Activated T-cell treated with anti-CD3 and anti-CD28 coated beads, Interleukin-2, amount 50 U/mL, for 4 hours (primary cell): ENCODE measurements around the gene ATRN. TPM values are rescaled to one million over a fixed set of nuclear protein-coding genes. Genes with fewer than 3 reads are reported as not detected.
"Not testable (repeated sequence)": the region's sequence is repeated elsewhere in the genome, so short reads cannot be mapped to it uniquely, and the experiment has no call there.

Experiments
- ATAC-seq, 2 donors: fragments of 200-7000 bp; cut with Tn5 transposase; one replicate each; pipeline ENCODE4 v1.10.0; 2021
- DNase-seq: peaks from one replicate; pipeline ENCODE4 v3.0.0-alpha.2; 2020
- H3K27me3 Mint-ChIP-seq: one replicate; pipeline ENCODE4 v1.8.0; 2021; ENCODE audit warnings: low read depth, mixed read lengths
- H3K36me3 Mint-ChIP-seq: one replicate; pipeline ENCODE4 v1.8.0; 2022; ENCODE audit warnings: mixed read lengths; ENCODE audit not compliant: insufficient read depth
- H3K4me1 Mint-ChIP-seq: one replicate; pipeline ENCODE4 v1.8.0; 2021; ENCODE audit warnings: low read depth, mixed read lengths
- H3K4me3 Mint-ChIP-seq: one replicate; pipeline ENCODE4 v1.8.0; 2021; ENCODE audit warnings: mild to moderate bottlenecking, moderate library complexity, mixed read lengths
- H3K9me3 Mint-ChIP-seq: one replicate; pipeline ENCODE4 v1.8.0; 2021; ENCODE audit warnings: mixed read lengths
- total RNA-seq, 3 donors: library from RNA; stranded (reverse); gene quantifications; one replicate each; pipeline ENCODE4 v1.2.1, GENCODE V29; 2021

The ATRN gene
- total RNA-seq, 3 donors from 2014 or later, result 12.3 to 12.5 (median 12.3) TPM

GRCh38 chr20:3454831-3455230, 16.0 kb upstream of the ATRN start:
- ATAC-seq (no peak), DNase-seq (no peak)
- Mint-ChIP-seq H3K9me3 (no peaks in the 10 kb centered on the region), H3K4me1 (no peaks in the 10 kb centered on the region), H3K27me3 (peaks cover 9% of the 10 kb centered on the region), H3K4me3 (no peak overlapping the region), H3K36me3 (no peaks in the 10 kb centered on the region)

- Mint-ChIP-seq H3K9me3 (no peaks in the 10 kb centered on the region), H3K4me3 (no peak overlapping the region), H3K27me3 (peaks cover 6% of the 10 kb centered on the region), H3K4me1 (no peaks in the 10 kb centered on the region), H3K36me3 (no peaks in the 10 kb centered on the region)
- DNase-seq (no peak), ATAC-seq (no peak)
Observed at GRCh38 chr20:3456648-3457047, 14.2 kb upstream of the ATRN start.

GRCh38 chr20:3459881-3460307, 10.9 kb upstream of the ATRN start:
- H3K36me3 Mint-ChIP-seq, result no peaks in the 10 kb centered on the region
- H3K9me3 Mint-ChIP-seq, result no peaks in the 10 kb centered on the region
- H3K4me3 Mint-ChIP-seq, result no peak overlapping the region
- H3K4me1 Mint-ChIP-seq, result no peaks in the 10 kb centered on the region
- DNase-seq, result no peak
- peaks cover 6% of the 10 kb centered on the region for H3K27me3 Mint-ChIP-seq
- no peak for ATAC-seq

GRCh38 chr20:3461211-3461771, 9.5 kb upstream of the ATRN start:
- no peaks in the 10 kb centered on the region for H3K9me3 Mint-ChIP-seq
- ATAC-seq, result no peak
- no peaks in the 10 kb centered on the region for H3K36me3 Mint-ChIP-seq
- H3K4me1 Mint-ChIP-seq, result no peaks in the 10 kb centered on the region
- no peak overlapping the region for H3K4me3 Mint-ChIP-seq
- H3K27me3 Mint-ChIP-seq, result peaks cover 14% of the 10 kb centered on the region
- DNase-seq, result no peak

GRCh38 chr20:3461911-3462677, 8.7 kb upstream of the ATRN start:
- Mint-ChIP-seq H3K4me1 (no peaks in the 10 kb centered on the region), H3K9me3 (no peaks in the 10 kb centered on the region), H3K27me3 (peaks cover 14% of the 10 kb centered on the region), H3K36me3 (no peaks in the 10 kb centered on the region), H3K4me3 (no peak overlapping the region)
- DNase-seq (no peak), ATAC-seq (no peak)

- Mint-ChIP-seq H3K4me3 (no peak overlapping the region), H3K4me1 (no peaks in the 10 kb centered on the region), H3K9me3 (no peaks in the 10 kb centered on the region), H3K36me3 (no peaks in the 10 kb centered on the region), H3K27me3 (peaks cover 10% of the 10 kb centered on the region)
- DNase-seq (no peak), ATAC-seq (no peak)
Observed at GRCh38 chr20:3464166-3464565, 6.7 kb upstream of the ATRN start.

GRCh38 chr20:3465301-3465700, 5.5 kb upstream of the ATRN start:
- Mint-ChIP-seq H3K36me3 (no peaks in the 10 kb centered on the region), H3K27me3 (peaks cover 10% of the 10 kb centered on the region), H3K4me3 (no peak overlapping the region), H3K9me3 (no peaks in the 10 kb centered on the region), H3K4me1 (peaks cover 2% of the 10 kb centered on the region)
- DNase-seq (no peak), ATAC-seq (no peak)

GRCh38 chr20:3470208-3470626, 601 bp upstream of the ATRN start:
- no peak for DNase-seq
- ATAC-seq, result no peak
- Mint-ChIP-seq H3K36me3 (no peaks in the 10 kb centered on the region), H3K4me3 (peak overlapping the region; percentile 95), H3K27me3 (peaks cover 8% of the 10 kb centered on the region), H3K4me1 (peaks cover 33% of the 10 kb centered on the region), H3K9me3 (no peaks in the 10 kb centered on the region)

GRCh38 chr20:3471397-3472021, 691 bp downstream of the ATRN start:
- ATAC-seq (peak in 1 of 2 donors; percentile 9), DNase-seq (no peak)
- Mint-ChIP-seq H3K9me3 (no peaks in the 10 kb centered on the region), H3K4me1 (peaks cover 33% of the 10 kb centered on the region), H3K36me3 (no peaks in the 10 kb centered on the region), H3K4me3 (peak overlapping the region; percentile 95), H3K27me3 (no peaks in the 10 kb centered on the region)

- Mint-ChIP-seq H3K4me3 (peak overlapping the region; percentile 95), H3K36me3 (no peaks in the 10 kb centered on the region), H3K4me1 (peaks cover 33% of the 10 kb centered on the region), H3K9me3 (no peaks in the 10 kb centered on the region), H3K27me3 (no peaks in the 10 kb centered on the region)
- ATAC-seq (no peak), DNase-seq (no peak)
Observed at GRCh38 chr20:3472105-3472504, 1.3 kb downstream of the ATRN start.

GRCh38 chr20:3473324-3473723, 2.5 kb downstream of the ATRN start:
- H3K4me1 Mint-ChIP-seq, result peaks cover 35% of the 10 kb centered on the region
- no peaks in the 10 kb centered on the region for H3K9me3 Mint-ChIP-seq
- H3K27me3 Mint-ChIP-seq, result no peaks in the 10 kb centered on the region
- ATAC-seq, result no peak
- no peak for DNase-seq
- peak overlapping the region; percentile 95 for H3K4me3 Mint-ChIP-seq
- peaks cover 3% of the 10 kb centered on the region for H3K36me3 Mint-ChIP-seq

- no peak overlapping the region for H3K4me3 Mint-ChIP-seq
- no peaks in the 10 kb centered on the region for H3K9me3 Mint-ChIP-seq
- no peaks in the 10 kb centered on the region for H3K27me3 Mint-ChIP-seq
- peaks cover 6% of the 10 kb centered on the region for H3K36me3 Mint-ChIP-seq
- H3K4me1 Mint-ChIP-seq, result peaks cover 35% of the 10 kb centered on the region
- DNase-seq (no peak), ATAC-seq (no peak)
Observed at GRCh38 chr20:3473944-3474343, 3.1 kb downstream of the ATRN start.

- not testable (repeated sequence) for DNase-seq
- H3K36me3 Mint-ChIP-seq, result peaks cover 10% of the 10 kb centered on the region
Observed at GRCh38 chr20:3477003-3477860, 6.4 kb downstream of the ATRN start.

GRCh38 chr20:3477861-3478544, 7.2 kb downstream of the ATRN start:
- no peaks in the 10 kb centered on the region for H3K9me3 Mint-ChIP-seq
- no peak for ATAC-seq
- no peak overlapping the region for H3K4me3 Mint-ChIP-seq
- H3K4me1 Mint-ChIP-seq, result peaks cover 23% of the 10 kb centered on the region
- DNase-seq, result no peak
- peaks cover 10% of the 10 kb centered on the region for H3K36me3 Mint-ChIP-seq
- H3K27me3 Mint-ChIP-seq, result no peaks in the 10 kb centered on the region

More at GRCh38 chr20:3477003-3477860, 6.4 kb downstream of the ATRN start:
- not testable (repeated sequence) for H3K4me3 Mint-ChIP-seq, H3K9me3 Mint-ChIP-seq, ATAC-seq, H3K27me3 Mint-ChIP-seq
- peaks cover 29% of the 10 kb centered on the region for H3K4me1 Mint-ChIP-seq
